Thymus (tissue), 14 donors: ENCODE results near the gene ZNF629. TPM values are rescaled to one million over a fixed set of nuclear protein-coding genes. Genes with fewer than 3 reads are reported as not detected.
A peak's percentile ranks its signal among the peaks of the same experiment; 100 is the strongest.
"Not testable (repeated sequence)": the region's sequence is repeated elsewhere in the genome, so short reads cannot be mapped to it uniquely, and the experiment has no call there.

Source experiments
- DNase-seq, 9 donors: peaks; one replicate each; pipeline ENCODE4 v3.0.0-alpha.2; 2013; ENCODE audit warnings: low spot score in 9 of 9, low read depth in 6 of 9, missing footprints in 1 of 9
- H3K27ac ChIP-seq, 2 donors: one replicate each; pipeline ENCODE4 v1.5.1; 2013; ENCODE audit warnings: control low read depth in 1 of 2, low read depth in 1 of 2, low read length in 1 of 2, mild to moderate bottlenecking in 1 of 2, moderate library complexity in 1 of 2
- H3K27me3 ChIP-seq, 2 donors: one replicate each; pipeline ENCODE4 v1.5.1; 2013; ENCODE audit warnings: low read length in 1 of 2; ENCODE audit not compliant: control insufficient read depth in 2 of 2, insufficient read depth in 1 of 2
- H3K36me3 ChIP-seq, 2 donors: one replicate each; pipeline ENCODE4 v1.5.1; 2013; ENCODE audit warnings: low read length in 1 of 2, mild to moderate bottlenecking in 1 of 2, moderate library complexity in 1 of 2; ENCODE audit not compliant: control insufficient read depth in 2 of 2, insufficient read depth in 2 of 2
- H3K4me1 ChIP-seq, 2 donors: one replicate each; pipeline ENCODE4 v1.5.1; 2013; ENCODE audit warnings: low read length in 2 of 2; ENCODE audit not compliant: control insufficient read depth in 2 of 2, insufficient read depth in 2 of 2
- H3K4me3 ChIP-seq, 2 donors: one replicate each; pipeline ENCODE4 v1.5.1; 2013; ENCODE audit warnings: low read length in 2 of 2, control low read depth in 1 of 2, mild to moderate bottlenecking in 1 of 2
- H3K9me3 ChIP-seq, 2 donors: one replicate each; pipeline ENCODE4 v1.5.1; 2013; ENCODE audit warnings: low read length in 1 of 2, mild to moderate bottlenecking in 1 of 2; ENCODE audit not compliant: control insufficient read depth in 2 of 2, insufficient read depth in 1 of 2
- WGBS: extraction: QIAGEN DNeasy Blood & Tissue Kit; methylation state at CpG from one replicate; pipeline ENCODE4 v1.1.7; 2013; 5-methylcytosine and 5-hydroxymethylcytosine counted together
- long read RNA-seq, 10 donors: transcript quantifications; one replicate each; lab custom pipeline, GENCODE V29; 2026
- polyA plus RNA-seq: library from polyadenylated mRNA; stranded (reverse); fragments of 200-250 nt; gene quantifications from one replicate; pipeline ENCODE4 v1.2.3, GENCODE V29; 2013
- total RNA-seq: library from RNA; stranded (reverse); fragments of 120-200 nt; gene quantifications from one replicate; pipeline ENCODE4 v1.2.4, GENCODE V29; 2013
- donor health status: healthy.

Gene ZNF629
- 5.0 TPM for total RNA-seq
- 4.6 TPM for polyA plus RNA-seq
- long read RNA-seq, donor 1, result 0 reads
- long read RNA-seq, donor 2, result 0 reads
- long read RNA-seq, donor 3, result 0 reads
- long read RNA-seq, donor 4, full-length matches to known transcripts, result 1 of 1 reads
- long read RNA-seq, donor 4, partial matches to known transcripts, result 0 of 1 reads
- long read RNA-seq, donor 4, other reads (novel, unspliced or antisense), result 0 of 1 reads
- long read RNA-seq, donor 5, full-length matches to known transcripts, result 3 of 3 reads
- long read RNA-seq, donor 5, partial matches to known transcripts, result 0 of 3 reads
- long read RNA-seq, donor 5, other reads (novel, unspliced or antisense), result 0 of 3 reads
- long read RNA-seq, donor 6, full-length matches to known transcripts, result 1 of 1 reads
- long read RNA-seq, donor 6, partial matches to known transcripts, result 0 of 1 reads
- long read RNA-seq, donor 6, other reads (novel, unspliced or antisense), result 0 of 1 reads
- long read RNA-seq, donor 7, result 0 reads
- long read RNA-seq, donor 8, full-length matches to known transcripts, result 1 of 1 reads
- long read RNA-seq, donor 8, partial matches to known transcripts, result 0 of 1 reads
- long read RNA-seq, donor 8, other reads (novel, unspliced or antisense), result 0 of 1 reads
- long read RNA-seq, donor 9, full-length matches to known transcripts, result 2 of 2 reads
- long read RNA-seq, donor 9, partial matches to known transcripts, result 0 of 2 reads
- long read RNA-seq, donor 9, other reads (novel, unspliced or antisense), result 0 of 2 reads
- long read RNA-seq, donor 10, result 0 reads

DNA sequence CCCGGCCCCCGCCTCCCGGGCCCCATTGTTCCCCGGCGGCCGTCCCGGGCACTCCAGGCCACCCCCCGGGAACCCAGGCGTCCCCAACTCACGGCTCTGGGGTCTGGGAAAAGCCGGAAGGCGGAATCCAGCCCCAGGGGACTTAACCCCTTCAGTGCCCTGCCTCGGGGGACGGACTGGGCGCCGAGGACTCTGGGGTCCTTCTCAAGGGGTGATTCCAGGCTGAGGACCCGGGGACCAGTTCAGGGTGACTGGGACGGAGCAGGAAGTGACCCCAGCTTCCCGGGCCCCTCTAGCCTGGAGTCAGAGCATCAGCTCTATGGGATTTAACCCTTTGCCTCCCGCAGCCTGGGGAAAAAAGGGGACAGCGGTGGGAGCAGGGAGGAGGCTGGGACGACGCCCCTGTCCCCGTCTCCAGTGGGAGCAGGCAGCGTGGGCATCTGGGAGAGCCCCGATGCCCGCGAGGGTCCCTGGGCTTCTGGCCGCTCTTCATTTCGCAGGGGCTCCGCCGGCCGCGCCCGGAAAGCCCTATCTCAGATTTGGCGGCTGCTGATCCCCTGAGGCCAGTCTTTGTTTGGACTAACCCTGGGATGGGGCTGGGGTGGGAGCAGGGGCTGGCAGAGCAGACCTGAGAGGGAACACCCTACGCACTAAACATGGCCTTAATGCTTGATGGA lies at the start of gene ZNF629:
Gene ZNF629 (minus strand): TSS at position 270 of the 677 bp plus-strand sequence. CDS start 2,723 bp downstream, outside the sequence.
- no peaks in the 10 kb centered on the region for H3K9me3 ChIP-seq
- peak in 2 of 9 donors; percentile 54 to 72 for DNase-seq
- H3K27ac ChIP-seq, result peak within 1 kb of the TSS in 1 of 2 donors; percentile 73
- WGBS, result 3% methylated on average over 37 of the region's 37 CpGs
- H3K36me3 ChIP-seq, result peaks cover 15 to 26% of the 10 kb centered on the region in 2 donors
- H3K4me1 ChIP-seq, result peaks cover 6 to 19% of the 10 kb centered on the region in 2 donors
- H3K27me3 ChIP-seq, result peaks cover 0 to 22% of the 10 kb centered on the region in 2 donors
- H3K4me3 ChIP-seq, result peak within 1 kb of the TSS; percentile 84 to 99

DNA sequence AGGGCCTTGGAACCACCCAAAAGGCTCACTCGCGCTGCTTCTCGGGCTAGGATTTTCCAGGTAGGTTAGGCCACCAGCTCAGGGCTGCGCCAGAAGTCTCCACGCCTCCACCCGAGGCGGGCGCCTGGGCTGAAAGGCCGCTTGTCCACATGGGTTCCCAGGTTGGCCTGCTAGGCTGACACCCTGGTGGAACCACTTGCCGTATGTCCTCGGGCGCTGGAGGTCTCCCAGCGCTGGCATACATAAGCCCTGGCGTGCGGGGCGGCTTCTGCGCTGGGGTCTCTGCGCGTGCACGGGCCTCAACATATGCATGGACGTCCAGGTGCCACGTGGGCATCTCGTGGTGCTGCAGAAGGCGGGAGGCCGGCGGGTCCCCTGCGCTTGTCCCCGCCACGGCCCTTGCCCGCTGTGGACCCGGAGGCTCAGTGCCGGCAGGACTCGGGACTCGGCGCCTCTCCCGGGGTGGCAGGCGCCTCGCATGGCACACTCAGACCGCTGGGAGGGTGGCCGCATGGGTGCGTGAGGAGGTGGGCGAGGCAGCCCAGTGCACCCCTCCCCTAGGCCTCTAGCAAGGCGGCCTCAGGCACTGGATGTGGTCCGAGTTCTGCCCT lies 47.2 kb upstream of the ZNF629 start:
- Histone ChIP-seq H3K9me3 (peaks cover 0 to 4% of the 10 kb centered on the region in 2 donors), H3K27ac (no peak overlapping the region), H3K36me3 (no peaks in the 10 kb centered on the region), H3K4me3 (no peak overlapping the region), H3K27me3 (no peaks in the 10 kb centered on the region), H3K4me1 (no peaks in the 10 kb centered on the region)
- 98% methylated on average over 44 of the region's 44 CpGs for WGBS
- no peak for DNase-seq

DNA sequence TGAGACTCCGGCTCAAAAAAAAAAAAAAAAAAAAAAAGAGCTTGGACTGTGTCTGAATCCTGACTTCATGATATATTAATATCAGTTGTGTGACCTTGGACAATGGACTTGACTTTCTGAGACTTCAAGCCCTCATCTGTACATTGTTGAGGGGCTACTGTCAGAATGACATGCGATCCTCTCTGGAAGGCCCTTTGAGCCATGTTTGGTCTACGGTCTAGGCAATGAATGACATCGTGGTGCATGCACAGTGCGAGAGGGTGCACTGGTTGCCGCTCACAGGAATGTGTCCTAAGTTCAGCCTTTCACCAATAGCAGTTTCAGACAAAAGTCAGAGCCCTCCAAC lies 43.0 kb upstream of the ZNF629 start:
- Histone ChIP-seq H3K27ac (no peak overlapping the region), H3K27me3 (peaks cover 0 to 2% of the 10 kb centered on the region in 2 donors), H3K36me3 (no peaks in the 10 kb centered on the region), H3K4me1 (no peaks in the 10 kb centered on the region), H3K9me3 (peaks cover 0 to 4% of the 10 kb centered on the region in 2 donors), H3K4me3 (no peak overlapping the region)
- no peak for DNase-seq
- WGBS, result 97% methylated on average over 6 of the region's 6 CpGs

DNA sequence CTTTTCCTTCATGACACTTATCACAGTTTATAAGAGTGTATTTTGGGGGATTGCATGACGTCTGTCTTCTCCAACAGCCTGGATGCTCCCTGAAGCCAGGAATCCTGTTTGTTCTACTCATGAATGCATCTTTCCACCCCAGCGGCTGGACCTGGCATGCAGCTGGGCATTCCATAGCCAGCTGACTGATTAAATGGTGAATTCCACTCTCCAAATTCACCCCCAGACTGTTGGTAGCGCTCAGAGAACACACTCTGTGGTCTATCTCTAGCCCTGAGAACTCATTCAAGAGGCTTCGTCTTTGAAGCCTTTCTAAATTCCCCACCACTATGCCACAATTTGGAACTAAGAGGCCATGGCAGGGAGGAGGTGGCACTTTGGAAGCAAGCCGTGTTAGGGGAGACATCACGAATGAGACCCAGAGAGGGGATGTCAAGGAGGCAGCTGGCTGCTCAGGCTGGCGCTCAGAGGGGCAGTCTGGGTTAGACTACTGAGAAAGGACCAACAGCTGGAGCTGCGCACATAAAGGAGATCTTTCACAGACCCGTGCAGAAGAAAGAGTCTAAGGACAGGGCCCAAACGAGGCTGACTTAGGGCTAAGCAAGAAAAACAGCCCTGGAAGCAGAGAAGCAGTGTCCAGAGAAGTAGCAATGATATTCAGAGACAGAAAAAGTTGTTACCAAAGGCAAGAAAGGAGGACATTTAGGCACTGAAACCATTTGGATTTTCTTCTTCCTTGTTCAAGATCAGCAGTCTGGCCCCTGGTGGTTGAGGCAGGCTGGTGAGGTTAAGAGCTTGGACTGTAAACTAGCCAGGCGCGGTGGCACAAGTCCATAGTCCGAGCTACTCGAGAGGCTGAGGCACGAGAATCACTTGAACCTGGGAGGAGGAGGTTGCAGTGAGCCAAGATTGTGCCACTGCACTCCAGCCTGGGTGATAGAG lies 42.4 kb upstream of the ZNF629 start:
- H3K27ac ChIP-seq, result no peak overlapping the region
- peaks cover 0 to 2% of the 10 kb centered on the region in 2 donors for H3K27me3 ChIP-seq
- DNase-seq, result no peak
- no peak overlapping the region for H3K4me3 ChIP-seq
- no peaks in the 10 kb centered on the region for H3K36me3 ChIP-seq
- WGBS, result 93% methylated on average over 15 of the region's 15 CpGs
- H3K9me3 ChIP-seq, result peaks cover 0 to 4% of the 10 kb centered on the region in 2 donors
- no peaks in the 10 kb centered on the region for H3K4me1 ChIP-seq

DNA sequence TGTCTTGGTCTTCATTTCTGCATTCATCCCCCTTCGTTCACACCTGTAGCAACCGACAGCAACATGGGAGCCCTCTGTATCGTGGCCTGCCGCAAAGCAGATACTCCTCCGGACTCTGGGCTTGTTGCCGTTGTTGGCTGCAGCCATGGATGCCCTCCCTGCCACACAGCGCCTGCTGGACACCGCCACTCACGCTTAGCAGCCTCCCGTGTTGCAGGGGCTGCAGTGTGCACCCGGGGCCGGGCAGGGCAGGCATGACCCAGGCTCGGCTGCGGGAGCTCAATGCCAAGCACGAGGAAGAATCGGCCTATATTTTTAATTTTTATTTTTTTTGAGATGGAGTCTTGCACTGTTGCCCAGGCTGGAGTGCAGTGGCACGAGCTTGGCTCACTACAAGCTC lies 34.9 kb upstream of the ZNF629 start:
- Histone ChIP-seq H3K9me3 (peaks cover 0 to 12% of the 10 kb centered on the region in 2 donors), H3K36me3 (no peaks in the 10 kb centered on the region), H3K4me1 (no peaks in the 10 kb centered on the region), H3K27ac (no peak overlapping the region), H3K4me3 (no peak overlapping the region), H3K27me3 (no peaks in the 10 kb centered on the region)
- 91% methylated on average over 17 of the region's 17 CpGs for WGBS
- no peak for DNase-seq

DNA sequence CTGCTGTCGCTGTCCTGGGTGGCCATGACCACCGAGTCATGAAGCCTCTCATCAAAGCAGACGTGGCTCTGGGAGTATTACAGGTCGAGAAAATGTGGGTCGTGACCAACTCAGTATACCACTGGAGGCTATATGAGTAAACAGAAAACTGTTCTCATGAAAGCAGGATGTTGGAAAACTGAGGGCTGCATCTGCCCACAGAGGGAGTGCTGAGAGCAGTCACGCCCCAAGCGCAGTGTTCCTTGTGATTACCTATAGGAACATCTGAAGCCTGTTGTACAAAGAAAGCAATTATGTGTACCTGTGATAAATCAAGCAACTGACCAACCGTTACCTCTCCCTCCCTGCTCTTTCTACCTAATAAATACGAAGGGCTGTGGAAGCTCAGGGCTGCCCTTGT lies 34.4 kb upstream of the ZNF629 start:
- H3K9me3 ChIP-seq, result peaks cover 0 to 12% of the 10 kb centered on the region in 2 donors
- DNase-seq, H3K36me3 ChIP-seq, H3K4me3 ChIP-seq, H3K4me1 ChIP-seq, H3K27me3 ChIP-seq, H3K27ac ChIP-seq: not testable (repeated sequence)
- 94% methylated on average over 9 of the region's 9 CpGs for WGBS

DNA sequence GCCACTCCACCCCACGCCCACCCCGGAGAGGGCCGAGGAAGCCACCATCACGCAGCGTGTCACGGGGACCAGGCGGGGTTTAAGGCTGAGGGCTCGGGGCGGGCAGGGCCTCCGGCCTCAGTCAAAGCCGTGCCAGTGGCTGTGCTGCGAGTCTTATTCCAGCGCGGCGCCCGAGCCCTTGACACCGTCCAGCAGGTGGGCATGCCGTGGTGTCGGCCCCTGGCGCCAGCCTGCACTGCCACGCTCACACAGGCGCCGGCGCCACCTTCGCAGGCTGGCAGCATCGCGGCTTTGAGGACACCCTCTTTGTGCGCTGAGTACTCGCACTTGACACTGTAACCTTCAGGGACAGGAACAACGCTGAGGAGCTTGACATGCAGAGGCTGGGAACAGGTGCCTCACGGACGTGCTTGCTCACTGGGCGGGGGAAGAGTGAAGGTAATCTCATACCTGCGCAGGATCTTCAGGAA lies 34.0 kb upstream of the ZNF629 start:
- 94% methylated on average over 34 of the region's 34 CpGs for WGBS

DNA sequence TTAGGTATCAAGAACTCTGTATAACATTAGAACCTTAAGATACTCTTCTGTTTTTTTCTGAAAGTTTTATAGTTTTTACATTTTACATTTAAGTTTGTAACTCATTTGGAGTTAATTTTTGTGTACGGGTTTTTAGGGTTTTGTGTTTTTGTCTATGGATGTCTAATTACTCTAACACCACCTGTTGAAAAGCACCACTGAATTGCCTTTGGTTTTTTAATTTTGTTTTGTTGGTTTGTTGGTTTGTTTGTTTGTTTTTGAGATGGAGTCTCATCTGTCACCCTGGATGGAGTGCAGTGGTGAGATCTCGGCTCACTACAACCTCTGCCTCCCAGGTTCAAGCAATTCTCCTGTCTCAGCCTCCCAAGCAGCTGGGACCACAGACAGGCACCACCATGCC lies 29.8 kb upstream of the ZNF629 start:
- Histone ChIP-seq H3K27me3 (no peaks in the 10 kb centered on the region), H3K4me1 (peaks cover 2 to 13% of the 10 kb centered on the region in 2 donors), H3K27ac (no peak overlapping the region), H3K4me3 (no peak overlapping the region), H3K36me3 (no peaks in the 10 kb centered on the region), H3K9me3 (peaks cover 0 to 13% of the 10 kb centered on the region in 2 donors)
- WGBS, result 90% methylated on average over 2 of the region's 2 CpGs
- no peak for DNase-seq

More for the DNA sequence above, 34.0 kb upstream of the ZNF629 start:
- no peak overlapping the region for H3K4me3 ChIP-seq
- no peaks in the 10 kb centered on the region for H3K27me3 ChIP-seq
- H3K4me1 ChIP-seq, result no peaks in the 10 kb centered on the region
- no peaks in the 10 kb centered on the region for H3K36me3 ChIP-seq
- no peak overlapping the region for H3K27ac ChIP-seq
- H3K9me3 ChIP-seq, result peaks cover 0 to 12% of the 10 kb centered on the region in 2 donors
- DNase-seq, result no peak
